Retinal pigment epithelial cell (primary cell): ENCODE data around the gene PLCG2.

Experiments
- DNase-seq: peaks from one replicate; pipeline ENCODE4 v3.0.0-alpha.2; 2010; ENCODE audit warnings: low read depth
- H3K4me3 ChIP-seq: 2 replicates; pipeline ENCODE4 v1.5.1; 2011; ENCODE audit warnings: mild to moderate bottlenecking, low read length, control low read depth, moderate library complexity
- CTCF ChIP-seq: conservative IDR thresholded peaks from 2 replicates; pipeline ENCODE4 v1.5.1; 2011; ENCODE audit warnings: low read depth, low read length, control low read depth, inconsistent platforms

PLCG2 gene

DNA sequence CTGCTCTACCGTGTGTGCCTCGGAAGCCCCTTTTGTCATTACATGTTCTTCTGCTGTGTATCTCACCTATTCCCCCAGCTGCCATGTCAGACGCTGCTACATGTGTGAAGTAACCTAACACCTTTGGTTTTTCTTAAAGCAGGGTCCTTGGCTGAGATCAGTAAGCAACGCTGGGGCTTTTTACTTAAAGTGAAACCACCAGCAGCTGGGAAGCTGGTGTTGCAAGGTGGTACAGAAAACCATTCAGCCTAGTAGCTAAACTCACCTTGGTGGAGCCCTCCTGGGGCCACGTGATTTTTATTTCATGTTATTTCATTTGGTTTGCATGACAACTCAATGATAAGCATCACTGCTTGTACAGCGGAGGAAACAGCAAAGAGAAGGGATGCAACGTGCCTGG lies 62.6 kb downstream of the PLCG2 start:
- TF ChIP-seq CTCF, result no peak
- no peak overlapping the region for H3K4me3 ChIP-seq
- no peak for DNase-seq

- DNase-seq, result no peak
- no peak overlapping the region for H3K4me3 ChIP-seq
- no peak for TF ChIP-seq CTCF
Observed at GRCh38 chr16:81842564-81843242, 63.6 kb downstream of the PLCG2 start.

GRCh38 chr16:81843243-81843582 lies 64.1 kb downstream of the PLCG2 start:
- DNase-seq, result no peak
- H3K4me3 ChIP-seq, result no peak overlapping the region
- TF ChIP-seq CTCF, result no peak

DNA sequence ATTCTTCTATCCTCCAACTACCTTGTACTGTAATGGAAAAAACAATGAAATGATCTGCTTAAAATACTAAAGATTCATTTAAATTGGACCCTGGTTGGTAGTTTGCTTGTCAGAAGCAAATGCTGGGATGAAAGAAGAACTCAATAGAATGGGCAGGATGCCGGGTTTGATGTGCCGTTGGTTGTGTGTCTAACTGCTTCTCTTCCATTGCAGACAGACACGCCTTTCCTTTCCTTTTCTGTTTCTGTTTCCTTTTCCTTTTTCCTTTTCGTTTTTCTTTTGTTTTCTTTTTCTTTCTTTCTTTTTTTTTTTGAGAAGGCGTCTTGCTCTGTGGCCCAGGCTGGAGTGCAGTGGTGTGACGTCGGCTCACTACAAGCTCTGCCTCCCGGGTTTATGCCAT lies 64.6 kb downstream of the PLCG2 start:
- H3K4me3 ChIP-seq, result no peak overlapping the region
- no peak for TF ChIP-seq CTCF
- DNase-seq, result no peak

- H3K4me3 ChIP-seq, result no peak overlapping the region
- no peak for DNase-seq
- no peak for TF ChIP-seq CTCF
Observed at GRCh38 chr16:81846105-81846504, 67.0 kb downstream of the PLCG2 start.

GRCh38 chr16:81848306-81848853 lies 69.3 kb downstream of the PLCG2 start:
- TF ChIP-seq CTCF, result no peak
- no peak for DNase-seq
- H3K4me3 ChIP-seq, result no peak overlapping the region

- no peak for TF ChIP-seq CTCF
- H3K4me3 ChIP-seq, result no peak overlapping the region
- no peak for DNase-seq
Observed at GRCh38 chr16:81850197-81850944, 71.3 kb downstream of the PLCG2 start.
